Fibroblast of lung (primary cell): Measurements from ENCODE around the gene NUP98. TPM values are rescaled to one million over a fixed set of nuclear protein-coding genes. Genes with fewer than 3 reads are reported as not detected.
"Not testable (repeated sequence)": the region's sequence is repeated elsewhere in the genome, so short reads cannot be mapped to it uniquely, and the experiment has no call there.

Experiments
- DNase-seq, 2 donors: peaks; one replicate each; pipeline versions ENCODE4 v3.0.0 to v3.0.0-alpha.2; 2010; ENCODE audit warnings: low read depth in 2 of 2
- H2AFZ ChIP-seq: 2 replicates; pipeline ENCODE4 v1.5.1; 2012; ENCODE audit warnings: low read length, control low read depth, inconsistent platforms
- H3K27ac ChIP-seq: 2 replicates; pipeline ENCODE4 v1.5.1; 2011; ENCODE audit warnings: low read length, control low read depth; ENCODE audit not compliant: insufficient read depth
- H3K27me3 ChIP-seq: 2 replicates; pipeline ENCODE4 v1.5.1; 2011; ENCODE audit warnings: mild to moderate bottlenecking, low read length; ENCODE audit not compliant: control insufficient read depth, insufficient read depth
- H3K36me3 ChIP-seq: 2 replicates; pipeline ENCODE4 v1.5.1; 2011; ENCODE audit warnings: low read length; ENCODE audit not compliant: control insufficient read depth, insufficient read depth
- H3K4me1 ChIP-seq: 2 replicates; pipeline ENCODE4 v1.5.1; 2011; ENCODE audit warnings: low read length; ENCODE audit not compliant: control insufficient read depth, insufficient read depth; ENCODE audit errors: extremely low read depth
- H3K4me2 ChIP-seq: 2 replicates; pipeline ENCODE4 v1.5.1; 2011; ENCODE audit warnings: low read length, control low read depth; ENCODE audit not compliant: insufficient read depth; ENCODE audit errors: extremely low read depth
- H3K4me3 ChIP-seq, 4 experiments: fragments of 200-600 bp in 1 of 4; sonication (generic) in 1 of 4; replicated peaks in 1 of 4; 2 replicates each; pipeline ENCODE4 v1.5.1; 2011 to 2016; ENCODE audit warnings: low read length in 4 of 4, low read depth in 3 of 4, mild to moderate bottlenecking in 3 of 4, control low read depth in 2 of 4, inconsistent platforms in 1 of 4, mixed read lengths in 1 of 4; ENCODE audit not compliant: insufficient read depth in 1 of 4; ENCODE audit errors: control extremely low read depth in 1 of 4
- H3K79me2 ChIP-seq: 2 replicates; pipeline ENCODE4 v1.5.1; 2012; ENCODE audit warnings: mild to moderate bottlenecking, low read length, inconsistent platforms; ENCODE audit not compliant: control insufficient read depth, insufficient read depth
- H3K9ac ChIP-seq: 2 replicates; pipeline ENCODE4 v1.5.1; 2011; ENCODE audit warnings: mild to moderate bottlenecking, low read length, control low read depth; ENCODE audit not compliant: insufficient read depth
- H3K9me3 ChIP-seq: 2 replicates; pipeline ENCODE4 v1.5.1; 2012; ENCODE audit warnings: low read depth, low read length; ENCODE audit not compliant: control insufficient read depth, insufficient read depth
- H4K20me1 ChIP-seq: 2 replicates; pipeline ENCODE4 v1.5.1; 2011; ENCODE audit warnings: low read length; ENCODE audit not compliant: control insufficient read depth, insufficient read depth; ENCODE audit errors: extremely low read depth
- EZH2 ChIP-seq: IDR thresholded peaks from 2 replicates; pipeline ENCODE4 v1.5.1; 2012; ENCODE audit warnings: low read length, control low read depth, mild to moderate bottlenecking; ENCODE audit errors: missing control alignments
- polyA plus RNA-seq, 2 donors: library from polyadenylated mRNA; depleted of rRNA in 1 of 2; stranded (reverse) in 1 of 2; unstranded in 1 of 2; fragments of >200 nt; gene quantifications; 2 replicates each; pipeline ENCODE4 v1.2.1, GENCODE V29; 2011 to 2012; ENCODE audit warnings: missing spikeins in 1 of 2
- total RNA-seq: library from RNA; depleted of rRNA; stranded (reverse); fragments of >200 nt; gene quantifications from 2 replicates; pipeline ENCODE4 v1.2.1, GENCODE V29; 2014
- TF ChIP-seq, protein P1 (sequence below), 2 donors: IDR thresholded peaks in 1 of 2; conservative IDR thresholded peaks in 1 of 2; 1 replicate in 1 of 2; 2 replicates in 1 of 2; pipeline ENCODE4 v1.5.1; 2011 to 2012; ENCODE audit warnings: low read length in 2 of 2, control low read depth in 1 of 2, inconsistent platforms in 1 of 2, low read depth in 1 of 2, mild to moderate bottlenecking in 1 of 2

The NUP98 gene
- total and polyA plus RNA-seq, 2 donors (not counting 1 experiment from before 2014, with no cell fraction given): 60.6 to 99.6 TPM

DNA sequence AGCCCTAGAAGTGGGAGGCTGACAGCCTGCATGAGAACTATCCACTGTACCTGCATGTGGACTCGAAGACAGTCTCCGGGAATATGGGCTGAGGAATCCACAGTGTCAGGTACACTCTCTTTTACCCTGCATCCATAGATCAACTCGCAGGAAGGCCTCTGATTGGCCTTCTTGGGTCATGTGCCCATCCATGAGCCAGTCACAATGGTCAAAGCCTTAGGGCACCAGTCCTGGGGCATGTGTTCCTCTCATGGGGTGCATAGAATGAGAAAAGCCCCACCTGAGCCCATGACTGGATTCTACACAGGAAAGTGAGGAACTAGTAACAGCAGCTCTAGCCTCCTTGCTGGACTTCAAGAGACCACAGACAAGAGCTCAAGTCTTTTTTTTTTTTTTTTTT, 141.8 kb downstream of the NUP98 start:
- no peak overlapping the region for H2AFZ ChIP-seq
- no peak overlapping the region for H3K9ac ChIP-seq
- H3K9me3 ChIP-seq: no peaks in the 10 kb centered on the region
- DNase-seq: no peak
- H3K79me2 ChIP-seq: no peaks in the 10 kb centered on the region
- H3K4me2 ChIP-seq: no peak overlapping the region
- H3K27ac ChIP-seq: no peak overlapping the region
- peaks cover 3% of the 10 kb centered on the region for H3K27me3 ChIP-seq
- TF ChIP-seq EZH2: no peak
- TF ChIP-seq, protein P1, sequence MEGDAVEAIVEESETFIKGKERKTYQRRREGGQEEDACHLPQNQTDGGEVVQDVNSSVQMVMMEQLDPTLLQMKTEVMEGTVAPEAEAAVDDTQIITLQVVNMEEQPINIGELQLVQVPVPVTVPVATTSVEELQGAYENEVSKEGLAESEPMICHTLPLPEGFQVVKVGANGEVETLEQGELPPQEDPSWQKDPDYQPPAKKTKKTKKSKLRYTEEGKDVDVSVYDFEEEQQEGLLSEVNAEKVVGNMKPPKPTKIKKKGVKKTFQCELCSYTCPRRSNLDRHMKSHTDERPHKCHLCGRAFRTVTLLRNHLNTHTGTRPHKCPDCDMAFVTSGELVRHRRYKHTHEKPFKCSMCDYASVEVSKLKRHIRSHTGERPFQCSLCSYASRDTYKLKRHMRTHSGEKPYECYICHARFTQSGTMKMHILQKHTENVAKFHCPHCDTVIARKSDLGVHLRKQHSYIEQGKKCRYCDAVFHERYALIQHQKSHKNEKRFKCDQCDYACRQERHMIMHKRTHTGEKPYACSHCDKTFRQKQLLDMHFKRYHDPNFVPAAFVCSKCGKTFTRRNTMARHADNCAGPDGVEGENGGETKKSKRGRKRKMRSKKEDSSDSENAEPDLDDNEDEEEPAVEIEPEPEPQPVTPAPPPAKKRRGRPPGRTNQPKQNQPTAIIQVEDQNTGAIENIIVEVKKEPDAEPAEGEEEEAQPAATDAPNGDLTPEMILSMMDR (conservative IDR thresholded peaks at IDR 0.05 in 1 of 2, IDR thresholded peaks at IDR 0.05 in 1 of 2; ENCODE audit: low read depth in 1 of 2, low read length in 2 of 2): no peak
- H4K20me1 ChIP-seq: no peaks in the 10 kb centered on the region
- H3K36me3 ChIP-seq: no peaks in the 10 kb centered on the region
- H3K4me1 ChIP-seq: no peaks in the 10 kb centered on the region
- no peak overlapping the region for H3K4me3 ChIP-seq

DNA sequence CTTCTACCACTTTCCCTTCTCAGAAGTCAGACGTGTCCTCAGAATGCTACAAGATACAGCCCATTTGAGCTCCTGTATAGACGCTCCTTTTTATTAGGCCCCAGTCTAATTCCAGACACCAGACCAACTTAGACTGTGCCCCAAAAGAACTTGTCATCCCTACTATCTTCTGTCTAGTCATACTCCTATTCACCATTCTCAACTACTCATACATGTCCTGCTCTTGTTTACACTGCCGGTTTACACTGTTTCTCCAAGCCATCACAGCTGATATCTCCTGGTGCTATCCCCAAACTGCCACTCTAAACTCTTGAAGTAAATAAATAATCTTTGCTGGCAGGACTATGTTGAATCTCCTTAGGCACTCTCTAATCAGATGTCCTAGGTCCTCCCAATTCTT, 144.8 kb downstream of the NUP98 start:
- not testable (repeated sequence) for H3K4me1 ChIP-seq, H4K20me1 ChIP-seq, DNase-seq, H3K9me3 ChIP-seq, H2AFZ ChIP-seq, H3K79me2 ChIP-seq, H3K27ac ChIP-seq, H3K4me2 ChIP-seq, H3K9ac ChIP-seq, H3K4me3 ChIP-seq, H3K36me3 ChIP-seq, H3K27me3 ChIP-seq

DNA sequence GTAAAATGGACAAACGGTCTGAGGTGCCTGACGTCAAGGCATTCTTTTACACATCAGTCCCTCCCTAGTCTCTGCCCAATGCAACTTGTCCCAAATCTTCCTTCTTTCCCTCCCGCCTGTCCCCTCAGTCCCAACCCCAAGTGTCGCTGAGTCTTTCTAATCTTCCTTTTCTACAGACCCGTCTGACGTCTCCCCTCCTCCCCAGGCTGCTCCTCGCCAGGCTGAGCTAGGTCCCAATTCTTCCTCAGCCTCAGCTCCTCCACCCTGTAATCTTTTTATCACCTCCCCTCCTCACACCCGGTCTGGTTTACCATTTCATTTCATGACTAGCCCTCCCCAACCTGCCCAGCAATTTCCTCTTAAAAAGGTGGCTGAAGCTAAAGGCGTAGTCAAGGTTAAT, 148.0 kb downstream of the NUP98 start:
- not testable (repeated sequence) for H3K27me3 ChIP-seq, DNase-seq

DNA sequence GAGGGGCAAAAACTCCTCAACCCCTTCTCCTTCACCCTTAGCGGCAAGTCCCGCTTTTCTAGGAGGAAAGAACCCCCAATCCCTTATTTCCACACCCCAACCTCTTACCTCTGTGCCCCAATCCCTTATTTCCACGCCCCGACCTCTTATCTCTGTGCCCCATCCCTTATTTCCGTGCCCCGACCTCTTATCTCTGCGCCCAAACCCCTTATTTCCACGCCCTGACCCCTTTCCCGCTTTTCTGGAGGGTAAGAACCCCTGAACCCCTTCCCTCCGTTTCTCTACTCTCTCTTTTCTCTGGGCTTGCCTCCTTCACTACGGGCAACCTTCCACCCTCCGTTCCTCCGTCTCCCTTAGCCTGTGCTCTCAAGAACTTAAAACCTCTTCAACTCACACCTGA, 148.5 kb downstream of the NUP98 start:
- H3K4me1 ChIP-seq, H3K9ac ChIP-seq, H3K4me2 ChIP-seq, H2AFZ ChIP-seq, H3K4me3 ChIP-seq, H3K27me3 ChIP-seq, H4K20me1 ChIP-seq, H3K9me3 ChIP-seq, H3K36me3 ChIP-seq, H3K27ac ChIP-seq, DNase-seq, H3K79me2 ChIP-seq: not testable (repeated sequence)

More for the DNA sequence above, 148.0 kb downstream of the NUP98 start:
- H3K9me3 ChIP-seq, H3K36me3 ChIP-seq, H3K27ac ChIP-seq, H2AFZ ChIP-seq, H3K4me2 ChIP-seq, H3K4me3 ChIP-seq, H4K20me1 ChIP-seq, H3K79me2 ChIP-seq, H3K9ac ChIP-seq, H3K4me1 ChIP-seq: not testable (repeated sequence)
